NB4 (cell line): Measurements from ENCODE around the gene SLC25A21.
A peak's percentile ranks its signal among the peaks of the same experiment; 100 is the strongest.

Experiments used
- DNase-seq: peaks from one replicate; pipeline ENCODE4 v3.0.0; 2010; ENCODE audit warnings: low read depth
- H3K4me3 ChIP-seq: one replicate; pipeline ENCODE4 v1.5.1; 2011; ENCODE audit warnings: mild to moderate bottlenecking, low read depth, low read length, moderate library complexity
- CTCF ChIP-seq: IDR thresholded peaks from one replicate; pipeline ENCODE4 v1.5.1; 2012; ENCODE audit warnings: low read depth, low read length
- MYC ChIP-seq: IDR thresholded peaks from 2 replicates; pipeline ENCODE4 v1.6.1; 2011; ENCODE audit warnings: low read depth, low read length
- POLR2A ChIP-seq: IDR thresholded peaks from 2 replicates; pipeline ENCODE4 v1.6.1; 2011; ENCODE audit warnings: mild to moderate bottlenecking; ENCODE audit not compliant: insufficient read length; ENCODE audit errors: extremely low read depth
- TF ChIP-seq, protein P1 (sequence below): IDR thresholded peaks from 2 replicates; pipeline ENCODE4 v1.6.1; 2011; ENCODE audit warnings: low read depth, low read length

The SLC25A21 gene

GRCh38 chr14:37203423-37203822 is 31.0 kb upstream of the SLC25A21 start:
- DNase-seq, result peak; percentile 12
- TF ChIP-seq POLR2A (no peak), CTCF (no peak), MYC (no peak)
- TF ChIP-seq, protein P1, sequence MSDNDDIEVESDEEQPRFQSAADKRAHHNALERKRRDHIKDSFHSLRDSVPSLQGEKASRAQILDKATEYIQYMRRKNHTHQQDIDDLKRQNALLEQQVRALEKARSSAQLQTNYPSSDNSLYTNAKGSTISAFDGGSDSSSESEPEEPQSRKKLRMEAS, result no peak

DNA sequence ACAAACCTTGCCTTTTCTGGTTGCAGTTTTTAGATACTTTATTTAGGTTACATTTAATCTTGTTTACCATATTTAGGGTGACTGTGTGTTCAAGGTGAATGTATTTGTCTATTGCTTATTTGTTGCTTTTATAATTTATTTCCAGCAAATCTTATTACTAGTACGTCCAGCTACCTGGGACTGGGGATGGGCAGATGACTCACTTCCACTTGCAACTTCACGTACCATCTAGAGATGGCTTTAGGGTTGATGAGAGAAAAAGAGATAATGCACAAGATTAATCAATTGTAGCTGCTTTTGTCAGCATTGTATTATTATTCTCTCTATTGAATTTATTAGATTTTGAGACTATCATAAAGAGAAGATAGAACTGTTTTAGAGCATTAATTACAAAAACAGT is 30.4 kb upstream of the SLC25A21 start:
- TF ChIP-seq MYC (no peak), POLR2A (no peak), CTCF (no peak)
- TF ChIP-seq, protein P1, result no peak
- H3K4me3 ChIP-seq, result no peak overlapping the region
- DNase-seq, result no peak

More at GRCh38 chr14:37203423-37203822, 31.0 kb upstream of the SLC25A21 start:
- no peak overlapping the region for H3K4me3 ChIP-seq

- no peak for TF ChIP-seq POLR2A
- TF ChIP-seq, protein P1, result no peak
- no peak for DNase-seq
- no peak overlapping the region for H3K4me3 ChIP-seq
Observed at GRCh38 chr14:37202265-37202664, 29.9 kb upstream of the SLC25A21 start.

DNA sequence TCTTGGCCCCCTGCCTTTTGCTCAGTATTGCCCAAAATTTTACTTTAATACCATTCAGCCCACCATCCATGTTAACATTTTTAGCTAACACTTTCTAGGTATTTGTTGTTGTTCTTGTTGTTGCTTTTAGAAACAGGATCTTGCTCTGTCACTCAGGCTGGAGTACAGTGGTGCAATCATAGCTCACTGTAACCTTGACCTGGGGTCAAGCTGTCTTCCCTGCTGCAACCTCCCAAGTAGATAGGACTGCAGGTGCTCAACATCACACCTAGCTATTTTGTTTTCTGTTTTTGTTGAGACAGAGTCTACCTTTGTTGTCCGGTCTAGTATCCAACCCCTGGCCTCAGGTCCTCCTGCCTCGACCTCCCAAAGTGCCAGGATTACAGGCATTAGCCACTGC is 29.3 kb upstream of the SLC25A21 start:
- TF ChIP-seq POLR2A (no peak), CTCF (no peak), MYC (no peak)
- TF ChIP-seq, protein P1, result no peak
- no peak for DNase-seq
- H3K4me3 ChIP-seq, result no peak overlapping the region

GRCh38 chr14:37198907-37199306 is 26.5 kb upstream of the SLC25A21 start:
- H3K4me3 ChIP-seq, result no peak overlapping the region

DNA sequence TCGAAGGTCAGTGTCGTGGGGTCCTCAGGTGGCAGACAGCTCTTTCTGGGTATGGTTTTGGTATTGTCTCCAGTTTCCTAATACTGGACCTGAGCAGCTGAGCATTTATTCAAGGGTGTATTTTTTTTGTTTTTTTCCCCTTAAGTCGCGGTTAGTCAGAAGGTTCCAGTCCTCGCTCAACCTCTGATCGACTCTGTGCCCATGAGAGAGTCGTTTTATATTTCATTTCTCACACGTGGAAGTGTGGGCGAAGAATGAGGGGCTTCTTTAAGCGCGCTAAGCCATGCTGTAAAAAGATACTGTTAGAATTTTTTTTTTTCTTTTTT is 25.8 kb upstream of the SLC25A21 start:
- no peak for DNase-seq

More at GRCh38 chr14:37198907-37199306, 26.5 kb upstream of the SLC25A21 start:
- no peak for DNase-seq
- TF ChIP-seq POLR2A, result no peak
- TF ChIP-seq, protein P1, result no peak
- TF ChIP-seq CTCF, result no peak
- TF ChIP-seq MYC, result no peak

More for the DNA sequence above, 25.8 kb upstream of the SLC25A21 start:
- H3K4me3 ChIP-seq, result no peak overlapping the region
- TF ChIP-seq POLR2A, result no peak
- no peak for TF ChIP-seq MYC
- no peak for TF ChIP-seq CTCF
